SK-N-SH treated with all-trans-retinoic acid at 6 μM for 48 hours (cell line): Measurements from ENCODE around the gene RAB3IP.

Experiments
- ATAC-seq: fragments of 200-7000 bp; cut with Tn5 transposase; 3 replicates; pipeline ENCODE4 v1.9.1; 2020; ENCODE audit warnings: mild to moderate bottlenecking, moderate library complexity
- BACH2 ChIP-seq: fragments of 250-450 bp; sonication (Bioruptor Pico); IDR thresholded peaks from 2 replicates; pipeline ENCODE4 v1.9.0; 2021; ENCODE audit warnings: mild to moderate bottlenecking, borderline replicate concordance
- CSDC2 ChIP-seq: fragments of 250-450 bp; sonication (Bioruptor Pico); IDR thresholded peaks from 2 replicates; pipeline ENCODE4 v1.5.0; 2020; ENCODE audit warnings: mild to moderate bottlenecking, moderate library complexity
- ESRRG ChIP-seq: fragments of 250-450 bp; sonication (Bioruptor Pico); IDR thresholded peaks from 2 replicates; pipeline ENCODE4 v1.6.1; 2021; ENCODE audit warnings: mild to moderate bottlenecking
- GLIS3 ChIP-seq: fragments of 250-450 bp; sonication (Bioruptor Pico); IDR thresholded peaks from 2 replicates; pipeline ENCODE4 v1.5.0; 2020; ENCODE audit warnings: mild to moderate bottlenecking, moderate library complexity
- ISL1 ChIP-seq: fragments of 250-450 bp; sonication (Bioruptor Pico); IDR thresholded peaks from 2 replicates; pipeline ENCODE4 v2.1.2; 2022; ENCODE audit warnings: mild to moderate bottlenecking, moderate library complexity
- OSR1 ChIP-seq: fragments of 250-450 bp; sonication (Bioruptor Pico); IDR thresholded peaks from 2 replicates; pipeline ENCODE4 v1.8.0; 2022; ENCODE audit warnings: moderate library complexity, mild to moderate bottlenecking, inconsistent platforms
- SNAI2 ChIP-seq: fragments of 250-450 bp; sonication (Bioruptor Pico); IDR thresholded peaks from 2 replicates; pipeline ENCODE4 v1.5.0; 2020; ENCODE audit warnings: mild to moderate bottlenecking, moderate library complexity
- TCF4 ChIP-seq: fragments of 250-450 bp; sonication (Bioruptor Pico); IDR thresholded peaks from 2 replicates; pipeline ENCODE4 v1.8.0; 2021; ENCODE audit warnings: mild to moderate bottlenecking, moderate library complexity, borderline replicate concordance
- TOX ChIP-seq: fragments of 250-450 bp; sonication (Bioruptor Pico); IDR thresholded peaks from 2 replicates; pipeline ENCODE4 v1.8.0; 2021; ENCODE audit warnings: mild to moderate bottlenecking, moderate library complexity, borderline replicate concordance
- ZC3H10 ChIP-seq: fragments of 250-450 bp; sonication (Bioruptor Pico); IDR thresholded peaks from 2 replicates; pipeline ENCODE4 v1.5.1; 2021; ENCODE audit warnings: mild to moderate bottlenecking, moderate library complexity
- ZFP3 ChIP-seq: fragments of 250-450 bp; sonication (Bioruptor Pico); IDR thresholded peaks from 2 replicates; pipeline ENCODE4 v1.5.0; 2020; ENCODE audit warnings: mild to moderate bottlenecking, moderate library complexity
- ZFP30 ChIP-seq: fragments of 450-650 bp; formaldehyde crosslinking; IDR thresholded peaks from 2 replicates; pipeline ENCODE4 v1.5.0; 2022; ENCODE audit warnings: mild to moderate bottlenecking, moderate library complexity
- ZNF8 ChIP-seq: fragments of 450-650 bp; formaldehyde crosslinking; IDR thresholded peaks from 2 replicates; pipeline ENCODE4 v1.5.0; 2020; ENCODE audit warnings: mild to moderate bottlenecking, moderate library complexity
- TF ChIP-seq, protein P1 (sequence below): fragments of 250-450 bp; sonication (Bioruptor Pico); IDR thresholded peaks from 2 replicates; pipeline ENCODE4 v1.5.0; 2020; ENCODE audit warnings: mild to moderate bottlenecking, moderate library complexity
- TF ChIP-seq, protein P2 (sequence below): fragments of 250-450 bp; sonication (Bioruptor Pico); IDR thresholded peaks from 2 replicates; pipeline ENCODE4 v1.5.1; 2020; ENCODE audit warnings: low read depth, mild to moderate bottlenecking, moderate library complexity
- TF ChIP-seq, protein P3 (sequence below): fragments of 250-450 bp; sonication (Bioruptor Pico); IDR thresholded peaks from 2 replicates; pipeline ENCODE4 v1.8.0; 2020; ENCODE audit warnings: mild to moderate bottlenecking, moderate library complexity, borderline replicate concordance
- TF ChIP-seq, protein P4 (sequence below): fragments of 250-450 bp; sonication (Bioruptor Pico); IDR thresholded peaks from 2 replicates; pipeline ENCODE4 v1.8.0; 2021; ENCODE audit warnings: low read depth, mild to moderate bottlenecking, moderate library complexity, borderline replicate concordance
- TF ChIP-seq, protein P5 (sequence below): fragments of 250-450 bp; sonication (Bioruptor Pico); IDR thresholded peaks from 2 replicates; pipeline ENCODE4 v1.5.1; 2021; ENCODE audit warnings: mild to moderate bottlenecking, moderate library complexity

The RAB3IP gene

DNA sequence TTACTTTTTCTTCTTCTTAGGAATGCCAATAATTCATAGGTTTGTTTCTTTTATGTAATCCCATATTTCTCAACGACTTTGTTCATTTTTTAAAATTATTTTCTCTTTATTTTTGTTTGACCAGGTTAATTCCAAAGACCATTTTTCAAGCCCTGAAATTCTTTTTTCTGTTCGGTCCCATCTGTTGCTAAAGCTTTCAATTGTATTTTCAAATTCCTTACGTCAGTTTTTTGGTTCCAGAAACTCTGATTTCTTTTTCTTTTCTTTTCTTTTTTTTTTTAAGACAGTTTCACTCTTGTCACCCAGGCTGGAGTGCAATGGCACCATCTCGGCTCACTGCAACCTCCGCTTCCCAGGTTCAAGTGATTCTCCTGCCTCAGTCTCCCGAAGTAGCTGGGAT, 27.6 kb downstream of the RAB3IP start:
- ATAC-seq, result no peak
- TF ChIP-seq CSDC2, result no peak
- TF ChIP-seq, protein P1, sequence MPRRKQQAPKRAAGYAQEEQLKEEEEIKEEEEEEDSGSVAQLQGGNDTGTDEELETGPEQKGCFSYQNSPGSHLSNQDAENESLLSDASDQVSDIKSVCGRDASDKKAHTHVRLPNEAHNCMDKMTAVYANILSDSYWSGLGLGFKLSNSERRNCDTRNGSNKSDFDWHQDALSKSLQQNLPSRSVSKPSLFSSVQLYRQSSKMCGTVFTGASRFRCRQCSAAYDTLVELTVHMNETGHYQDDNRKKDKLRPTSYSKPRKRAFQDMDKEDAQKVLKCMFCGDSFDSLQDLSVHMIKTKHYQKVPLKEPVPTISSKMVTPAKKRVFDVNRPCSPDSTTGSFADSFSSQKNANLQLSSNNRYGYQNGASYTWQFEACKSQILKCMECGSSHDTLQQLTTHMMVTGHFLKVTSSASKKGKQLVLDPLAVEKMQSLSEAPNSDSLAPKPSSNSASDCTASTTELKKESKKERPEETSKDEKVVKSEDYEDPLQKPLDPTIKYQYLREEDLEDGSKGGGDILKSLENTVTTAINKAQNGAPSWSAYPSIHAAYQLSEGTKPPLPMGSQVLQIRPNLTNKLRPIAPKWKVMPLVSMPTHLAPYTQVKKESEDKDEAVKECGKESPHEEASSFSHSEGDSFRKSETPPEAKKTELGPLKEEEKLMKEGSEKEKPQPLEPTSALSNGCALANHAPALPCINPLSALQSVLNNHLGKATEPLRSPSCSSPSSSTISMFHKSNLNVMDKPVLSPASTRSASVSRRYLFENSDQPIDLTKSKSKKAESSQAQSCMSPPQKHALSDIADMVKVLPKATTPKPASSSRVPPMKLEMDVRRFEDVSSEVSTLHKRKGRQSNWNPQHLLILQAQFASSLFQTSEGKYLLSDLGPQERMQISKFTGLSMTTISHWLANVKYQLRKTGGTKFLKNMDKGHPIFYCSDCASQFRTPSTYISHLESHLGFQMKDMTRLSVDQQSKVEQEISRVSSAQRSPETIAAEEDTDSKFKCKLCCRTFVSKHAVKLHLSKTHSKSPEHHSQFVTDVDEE, result no peak
- TF ChIP-seq, protein P2, sequence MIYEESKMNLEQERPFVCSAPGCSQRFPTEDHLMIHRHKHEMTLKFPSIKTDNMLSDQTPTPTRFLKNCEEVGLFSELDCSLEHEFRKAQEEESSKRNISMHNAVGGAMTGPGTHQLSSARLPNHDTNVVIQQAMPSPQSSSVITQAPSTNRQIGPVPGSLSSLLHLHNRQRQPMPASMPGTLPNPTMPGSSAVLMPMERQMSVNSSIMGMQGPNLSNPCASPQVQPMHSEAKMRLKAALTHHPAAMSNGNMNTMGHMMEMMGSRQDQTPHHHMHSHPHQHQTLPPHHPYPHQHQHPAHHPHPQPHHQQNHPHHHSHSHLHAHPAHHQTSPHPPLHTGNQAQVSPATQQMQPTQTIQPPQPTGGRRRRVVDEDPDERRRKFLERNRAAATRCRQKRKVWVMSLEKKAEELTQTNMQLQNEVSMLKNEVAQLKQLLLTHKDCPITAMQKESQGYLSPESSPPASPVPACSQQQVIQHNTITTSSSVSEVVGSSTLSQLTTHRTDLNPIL, result no peak
- TF ChIP-seq ZNF8 (CRISPR knock-in tag), result no peak
- TF ChIP-seq GLIS3 (CRISPR knock-in tag), result no peak
- no peak for TF ChIP-seq BACH2
- TF ChIP-seq OSR1 (CRISPR knock-in tag), result no peak
- no peak for TF ChIP-seq ESRRG (CRISPR knock-in tag)
- TF ChIP-seq, protein P3, sequence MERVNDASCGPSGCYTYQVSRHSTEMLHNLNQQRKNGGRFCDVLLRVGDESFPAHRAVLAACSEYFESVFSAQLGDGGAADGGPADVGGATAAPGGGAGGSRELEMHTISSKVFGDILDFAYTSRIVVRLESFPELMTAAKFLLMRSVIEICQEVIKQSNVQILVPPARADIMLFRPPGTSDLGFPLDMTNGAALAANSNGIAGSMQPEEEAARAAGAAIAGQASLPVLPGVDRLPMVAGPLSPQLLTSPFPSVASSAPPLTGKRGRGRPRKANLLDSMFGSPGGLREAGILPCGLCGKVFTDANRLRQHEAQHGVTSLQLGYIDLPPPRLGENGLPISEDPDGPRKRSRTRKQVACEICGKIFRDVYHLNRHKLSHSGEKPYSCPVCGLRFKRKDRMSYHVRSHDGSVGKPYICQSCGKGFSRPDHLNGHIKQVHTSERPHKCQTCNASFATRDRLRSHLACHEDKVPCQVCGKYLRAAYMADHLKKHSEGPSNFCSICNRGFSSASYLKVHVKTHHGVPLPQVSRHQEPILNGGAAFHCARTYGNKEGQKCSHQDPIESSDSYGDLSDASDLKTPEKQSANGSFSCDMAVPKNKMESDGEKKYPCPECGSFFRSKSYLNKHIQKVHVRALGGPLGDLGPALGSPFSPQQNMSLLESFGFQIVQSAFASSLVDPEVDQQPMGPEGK (CRISPR knock-in tag), result no peak
- no peak for TF ChIP-seq ZFP30 (CRISPR knock-in tag)
- no peak for TF ChIP-seq SNAI2 (CRISPR knock-in tag)
- no peak for TF ChIP-seq ZFP3 (CRISPR knock-in tag)
- no peak for TF ChIP-seq ISL1 (CRISPR knock-in tag)
- TF ChIP-seq, protein P4, sequence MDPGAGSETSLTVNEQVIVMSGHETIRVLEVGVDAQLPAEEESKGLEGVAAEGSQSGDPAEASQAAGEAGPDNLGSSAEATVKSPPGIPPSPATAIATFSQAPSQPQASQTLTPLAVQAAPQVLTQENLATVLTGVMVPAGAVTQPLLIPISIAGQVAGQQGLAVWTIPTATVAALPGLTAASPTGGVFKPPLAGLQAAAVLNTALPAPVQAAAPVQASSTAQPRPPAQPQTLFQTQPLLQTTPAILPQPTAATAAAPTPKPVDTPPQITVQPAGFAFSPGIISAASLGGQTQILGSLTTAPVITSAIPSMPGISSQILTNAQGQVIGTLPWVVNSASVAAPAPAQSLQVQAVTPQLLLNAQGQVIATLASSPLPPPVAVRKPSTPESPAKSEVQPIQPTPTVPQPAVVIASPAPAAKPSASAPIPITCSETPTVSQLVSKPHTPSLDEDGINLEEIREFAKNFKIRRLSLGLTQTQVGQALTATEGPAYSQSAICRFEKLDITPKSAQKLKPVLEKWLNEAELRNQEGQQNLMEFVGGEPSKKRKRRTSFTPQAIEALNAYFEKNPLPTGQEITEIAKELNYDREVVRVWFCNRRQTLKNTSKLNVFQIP (CRISPR knock-in tag), result no peak
- no peak for TF ChIP-seq TCF4
- TF ChIP-seq, protein P5, sequence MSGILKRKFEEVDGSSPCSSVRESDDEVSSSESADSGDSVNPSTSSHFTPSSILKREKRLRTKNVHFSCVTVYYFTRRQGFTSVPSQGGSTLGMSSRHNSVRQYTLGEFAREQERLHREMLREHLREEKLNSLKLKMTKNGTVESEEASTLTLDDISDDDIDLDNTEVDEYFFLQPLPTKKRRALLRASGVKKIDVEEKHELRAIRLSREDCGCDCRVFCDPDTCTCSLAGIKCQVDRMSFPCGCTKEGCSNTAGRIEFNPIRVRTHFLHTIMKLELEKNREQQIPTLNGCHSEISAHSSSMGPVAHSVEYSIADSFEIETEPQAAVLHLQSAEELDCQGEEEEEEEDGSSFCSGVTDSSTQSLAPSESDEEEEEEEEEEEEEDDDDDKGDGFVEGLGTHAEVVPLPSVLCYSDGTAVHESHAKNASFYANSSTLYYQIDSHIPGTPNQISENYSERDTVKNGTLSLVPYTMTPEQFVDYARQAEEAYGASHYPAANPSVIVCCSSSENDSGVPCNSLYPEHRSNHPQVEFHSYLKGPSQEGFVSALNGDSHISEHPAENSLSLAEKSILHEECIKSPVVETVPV, result no peak

DNA sequence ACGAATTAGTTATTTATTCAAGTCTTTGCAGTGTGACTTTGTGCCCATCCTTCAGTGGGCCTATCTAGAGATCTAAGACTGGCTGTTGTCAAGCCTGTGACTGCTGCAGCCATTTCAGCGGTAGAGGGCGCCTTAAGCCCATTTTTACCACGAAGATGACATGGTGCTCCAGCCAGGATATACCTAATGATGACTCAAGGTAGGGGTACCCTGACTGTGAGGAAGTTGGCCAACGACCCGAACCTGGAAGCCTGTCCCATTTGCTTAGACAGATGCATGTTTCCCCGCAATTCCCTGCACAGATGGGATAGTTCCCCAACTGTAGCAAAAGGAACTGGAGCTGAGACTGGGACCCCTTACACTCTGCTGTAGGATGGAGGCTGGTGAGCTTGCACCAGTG, 41.3 kb downstream of the RAB3IP start:
- no peak for TF ChIP-seq ZC3H10 (CRISPR knock-in tag)
- TF ChIP-seq, protein P2, result no peak
- no peak for TF ChIP-seq ISL1 (CRISPR knock-in tag)
- no peak for TF ChIP-seq TOX
- no peak for TF ChIP-seq ZNF8 (CRISPR knock-in tag)
- TF ChIP-seq, protein P3 (CRISPR knock-in tag), result no peak
- no peak for TF ChIP-seq TCF4
- TF ChIP-seq, protein P5, result no peak
- ATAC-seq, result peak; percentile 66
